GM15510 (cell line): Measurements from ENCODE around the gene PDGFD.

Source experiments
- POLR2A ChIP-seq: IDR thresholded peaks from 3 replicates; pipeline ENCODE4 v1.6.1; 2011; ENCODE audit warnings: borderline replicate concordance; ENCODE audit not compliant: insufficient read length; ENCODE audit errors: extremely low read depth

PDGFD gene

GRCh38 chr11:104151404-104152204, 12.3 kb downstream of the PDGFD start:
- no peak for TF ChIP-seq POLR2A

DNA sequence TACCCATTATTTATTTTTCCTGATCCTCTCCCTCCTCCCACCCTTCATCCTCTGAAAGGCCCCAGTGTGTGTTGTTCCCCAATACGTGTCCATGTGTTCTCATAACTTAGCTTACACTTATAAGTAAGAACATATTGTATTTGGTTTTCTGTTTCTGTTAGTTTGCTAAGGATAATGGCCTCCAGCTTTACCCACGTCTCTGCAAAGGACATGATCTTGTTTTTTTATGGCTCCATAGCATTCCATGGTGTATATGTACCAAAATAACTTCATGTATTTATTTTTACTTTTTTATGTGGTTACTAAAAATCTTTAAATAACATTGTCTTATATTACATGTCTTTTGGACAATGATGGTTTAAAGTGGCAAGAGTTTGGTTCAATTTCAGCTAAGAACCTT, 15.2 kb downstream of the PDGFD start:
- no peak for TF ChIP-seq POLR2A

- TF ChIP-seq POLR2A, result no peak
These were observed 15.9 kb downstream of the PDGFD start for GRCh38 chr11:104148074-104148473.

DNA sequence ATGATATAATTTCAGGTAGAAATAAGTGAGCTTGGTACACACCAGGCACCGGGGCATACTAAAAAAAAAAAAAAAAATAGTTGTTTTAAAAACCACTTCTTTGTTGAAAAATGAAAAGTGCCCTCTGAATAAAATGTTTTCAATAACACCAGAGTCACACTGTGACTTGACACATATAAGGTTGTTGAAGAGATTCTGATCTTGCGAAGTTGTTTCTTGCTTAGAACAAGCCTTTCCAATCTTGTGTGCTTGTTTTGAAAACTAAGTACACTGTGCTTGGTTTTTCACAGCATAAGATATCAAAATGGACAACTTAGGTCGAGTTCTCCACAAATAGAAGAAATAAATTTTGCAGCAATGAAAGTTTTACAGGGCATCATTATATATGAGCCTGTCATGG, 17.0 kb downstream of the PDGFD start:
- TF ChIP-seq POLR2A, result no peak

GRCh38 chr11:104146421-104146820, 17.5 kb downstream of the PDGFD start:
- no peak for TF ChIP-seq POLR2A

- TF ChIP-seq POLR2A, result no peak
These were observed 18.9 kb downstream of the PDGFD start for GRCh38 chr11:104145062-104145461.

- TF ChIP-seq POLR2A, result no peak
These were observed 21.2 kb downstream of the PDGFD start for GRCh38 chr11:104142698-104143097.

DNA sequence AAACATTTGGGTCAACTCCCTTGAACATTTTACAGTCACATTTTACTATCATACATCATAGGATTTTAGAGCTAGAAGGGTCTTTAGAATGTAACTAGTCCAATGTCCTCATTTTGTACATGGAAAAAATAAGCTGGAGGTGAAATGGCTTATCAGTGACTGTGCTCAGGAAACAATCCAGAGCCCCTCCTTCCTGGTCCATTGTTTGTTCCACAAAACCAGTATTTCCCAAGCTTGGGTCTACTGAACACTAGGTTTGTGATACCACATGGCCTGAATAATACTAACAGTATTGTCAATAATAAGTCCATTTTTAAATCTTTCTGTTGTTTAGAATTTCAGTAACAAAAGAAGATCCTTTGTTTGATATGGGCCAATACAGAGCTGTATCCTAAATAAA, 27.1 kb downstream of the PDGFD start:
- no peak for TF ChIP-seq POLR2A

DNA sequence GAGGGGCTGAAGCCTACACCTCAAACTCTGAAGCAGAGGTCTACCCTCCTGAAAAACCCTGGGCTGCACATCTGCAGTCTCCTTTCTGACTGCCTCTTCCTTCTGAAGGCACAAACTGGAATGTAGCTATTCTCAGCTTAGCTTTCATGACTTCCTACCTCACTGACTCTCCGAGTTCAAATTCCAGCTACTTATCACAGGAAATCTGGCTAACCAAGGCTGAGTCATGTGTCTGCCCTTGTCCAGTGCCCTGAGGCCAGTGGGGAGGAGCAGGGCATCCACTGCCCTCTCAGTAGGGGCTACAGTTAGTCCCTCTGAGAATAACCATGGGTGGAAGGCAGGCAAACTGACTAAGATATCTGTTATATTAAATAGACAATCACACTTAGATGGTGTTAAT, 29.2 kb downstream of the PDGFD start:
- TF ChIP-seq POLR2A, result no peak

- no peak for TF ChIP-seq POLR2A
These were observed 33.8 kb downstream of the PDGFD start for GRCh38 chr11:104130161-104130560.

DNA sequence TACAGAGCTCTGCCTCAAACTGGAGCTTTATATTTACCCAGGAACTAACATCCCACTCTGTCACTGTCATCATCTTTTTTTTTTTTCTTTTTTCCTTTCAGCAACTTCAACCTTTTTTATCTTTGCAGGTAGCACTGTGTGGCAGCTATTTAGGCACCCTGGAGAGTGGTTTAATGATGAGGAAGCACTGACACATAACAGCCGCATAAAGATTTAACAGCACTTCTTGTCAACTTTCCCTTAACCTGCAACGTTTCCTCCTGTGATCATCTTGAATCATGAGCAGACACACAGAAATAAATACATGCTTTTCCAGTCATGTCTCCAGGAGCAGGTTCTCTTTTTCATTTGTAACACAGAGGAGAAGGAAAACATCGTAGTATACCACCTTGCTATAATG, 34.8 kb downstream of the PDGFD start:
- no peak for TF ChIP-seq POLR2A

DNA sequence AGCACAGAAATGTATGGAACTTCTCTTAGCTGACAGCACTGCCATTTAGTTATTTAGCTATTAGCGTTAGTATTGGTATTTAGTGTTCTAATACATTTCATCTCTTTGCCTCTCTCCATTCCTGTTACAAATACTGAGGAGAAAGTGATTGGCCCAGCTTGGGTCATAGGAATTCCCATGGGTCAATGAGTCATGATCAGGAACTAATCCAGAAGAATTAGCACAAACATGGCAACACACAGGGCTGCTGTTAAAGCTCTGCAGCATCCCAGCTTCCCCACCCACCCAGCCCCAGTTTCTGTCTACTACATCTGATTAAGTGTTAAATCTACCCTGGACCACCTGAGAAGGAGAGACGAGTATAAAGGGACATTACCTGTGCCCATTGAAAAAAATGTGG, 36.1 kb downstream of the PDGFD start:
- no peak for TF ChIP-seq POLR2A

DNA sequence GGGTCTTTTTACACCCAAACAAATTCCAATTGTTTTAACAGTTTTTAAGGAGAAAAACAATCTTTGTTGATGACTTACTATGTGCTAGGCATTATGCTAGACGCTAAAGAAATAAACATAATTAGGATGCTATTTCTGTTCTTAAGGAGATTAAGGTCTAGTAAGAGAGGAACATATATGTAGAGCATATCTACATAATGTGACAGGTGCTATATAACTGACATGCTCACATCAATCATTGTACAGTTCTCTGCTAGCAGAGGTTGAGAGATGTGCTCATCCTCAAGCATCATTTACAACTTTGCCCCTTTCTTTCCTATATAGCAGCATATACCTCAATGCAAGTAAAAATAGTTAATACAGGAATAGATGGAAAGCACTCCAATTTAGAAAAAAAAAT, 37.5 kb downstream of the PDGFD start:
- TF ChIP-seq POLR2A, result no peak

- no peak for TF ChIP-seq POLR2A
These were observed 39.0 kb downstream of the PDGFD start for GRCh38 chr11:104124979-104125378.

DNA sequence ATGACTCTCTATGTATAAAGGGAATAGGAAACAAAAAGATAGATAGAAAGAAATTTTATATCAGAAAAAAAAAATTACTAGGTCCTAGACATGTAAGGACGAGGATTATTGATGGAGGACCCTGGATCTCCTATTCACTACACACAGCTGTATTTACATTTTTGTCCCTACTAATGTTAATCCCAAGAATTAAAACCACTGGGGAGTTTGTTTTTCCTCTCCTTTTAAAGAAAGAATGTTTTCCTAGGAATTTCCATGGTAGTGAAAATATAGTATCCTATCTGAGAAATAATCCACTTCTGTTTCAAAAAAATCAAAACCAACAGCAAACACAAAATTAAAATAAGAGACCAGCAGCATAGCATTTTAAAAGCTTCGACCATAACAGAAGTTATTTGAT, 41.1 kb downstream of the PDGFD start:
- TF ChIP-seq POLR2A, result no peak

DNA sequence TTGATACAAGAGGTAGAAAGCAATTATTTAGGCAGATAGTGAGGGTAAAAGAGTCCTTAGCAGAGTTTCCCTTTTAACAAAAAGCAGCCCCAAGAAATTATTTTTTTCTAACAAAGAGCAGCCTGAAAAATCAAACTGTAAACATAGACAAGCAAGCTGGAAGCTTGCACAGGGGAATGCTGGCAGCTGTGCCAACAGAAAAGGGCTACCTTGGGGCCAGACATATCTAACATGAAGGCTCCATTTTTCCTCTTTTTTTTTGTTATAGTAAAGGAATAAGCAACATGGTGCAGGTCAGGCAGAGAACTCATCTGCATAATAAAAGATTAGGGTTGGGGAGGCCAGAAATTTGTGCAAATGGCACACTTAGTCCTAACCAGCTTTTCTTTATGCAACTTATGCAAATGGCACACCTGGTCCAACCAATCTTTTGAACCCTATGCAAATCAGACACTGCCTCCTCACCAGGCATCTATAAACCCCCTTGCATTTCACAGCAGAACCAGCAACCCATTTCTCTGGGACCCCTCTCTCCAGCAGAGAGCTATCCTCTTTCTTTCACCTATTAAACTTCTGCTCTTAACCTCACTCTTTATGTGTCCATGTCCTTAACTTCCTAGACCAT, 41.8 kb downstream of the PDGFD start:
- TF ChIP-seq POLR2A, result no peak
